GM12878 (cell line): ENCODE data around the gene TEX261. TPM values are rescaled to one million over a fixed set of nuclear protein-coding genes. Genes with fewer than 3 reads are reported as not detected.

Experiments used
- ATAC-seq: fragments of 200-7000 bp; cut with Tn5 transposase; 3 replicates; pipeline ENCODE4 v1.9.1; 2020; ENCODE audit warnings: mild to moderate bottlenecking, moderate library complexity
- BruUV-seq: library from RNA; stranded (reverse); fragments of 400-500 nt; replicated peaks from 2 replicates; lab custom pipeline; 2021; lab: Mats Ljungman, UMichigan
- CTCF ChIA-PET: fragments of 300-600 bp; sonication (Branson Sonifier 250); formaldehyde crosslinking; extraction: SDS; loops from one replicate; lab custom pipeline; 2021; ENCODE audit warnings: inconsistent platforms; lab: Yijun Ruan, JAX
- POLR2A ChIA-PET: fragments of 350-600 bp; formaldehyde crosslinking; extraction: SDS; loops from one replicate; lab custom pipeline; 2021; ENCODE audit warnings: inconsistent platforms; lab: Charles Lee
- RAD21 ChIA-PET: fragments of 300-600 bp; sonication (Branson Sonifier 250); formaldehyde crosslinking; loops from one replicate; lab custom pipeline; 2023; ENCODE audit warnings: antibody characterized with exemption; ENCODE audit not compliant: unreplicated experiment; lab: Charles Lee
- SMC1A ChIA-PET: fragments of 300-600 bp; sonication (Branson Sonifier 250); formaldehyde crosslinking; loops from one replicate; lab custom pipeline; 2023; ENCODE audit not compliant: unreplicated experiment, uncharacterized antibody; lab: Charles Lee
- DNase-seq: peaks from one replicate; pipeline ENCODE4 v3.0.0-alpha.2; 2011; ENCODE audit warnings: low read depth, low spot score
- FAIRE-seq: peaks from 3 replicates; lab custom pipeline; 2011; peaks lifted over from hg19 to GRCh38; lab: Jason Lieb, UNC
- H2AFZ ChIP-seq: 2 replicates; pipeline ENCODE4 v1.6.0; 2011; ENCODE audit warnings: low read depth, low read length, control low read depth; ENCODE audit not compliant: control insufficient read depth
- H3K27ac ChIP-seq: 2 replicates; pipeline ENCODE4 v1.5.1; 2011; ENCODE audit warnings: control low read depth; ENCODE audit not compliant: control insufficient read depth, insufficient read depth
- H3K27me3 ChIP-seq, 2 experiments: replicated peaks in 1 of 2; 2 replicates each; pipeline versions ENCODE4 v1.6.0 to v1.6.1; 2011; ENCODE audit warnings: low read length in 1 of 2; ENCODE audit not compliant: control insufficient read depth in 2 of 2, insufficient read depth in 2 of 2
- H3K36me3 ChIP-seq, 2 experiments: 2 replicates each; pipeline ENCODE4 v1.5.1; 2011; ENCODE audit warnings: low read length in 1 of 2; ENCODE audit not compliant: control insufficient read depth in 2 of 2, insufficient read depth in 2 of 2
- H3K4me1 ChIP-seq: 2 replicates; pipeline ENCODE4 v1.6.1; 2011; ENCODE audit warnings: mild to moderate bottlenecking, low read length, moderate library complexity, mixed read lengths; ENCODE audit not compliant: control insufficient read depth, insufficient read depth
- H3K4me2 ChIP-seq: 2 replicates; pipeline ENCODE4 v1.6.0; 2011; ENCODE audit warnings: control low read depth; ENCODE audit not compliant: control insufficient read depth, insufficient read depth
- H3K4me3 ChIP-seq: fragments of 200-600 bp; sonication (generic); 2 replicates; pipeline ENCODE4 v1.5.1; 2016
- H3K79me2 ChIP-seq: 2 replicates; pipeline ENCODE4 v1.6.0; 2011; ENCODE audit warnings: low read length; ENCODE audit not compliant: control insufficient read depth, insufficient read depth
- H3K9ac ChIP-seq: 2 replicates; pipeline ENCODE4 v1.8.0; 2011; ENCODE audit warnings: low read length, control low read depth, mixed read lengths; ENCODE audit not compliant: control insufficient read depth, insufficient read depth
- H3K9me3 ChIP-seq: replicated peaks from 3 replicates; pipeline ENCODE4 v1.5.1; 2011; ENCODE audit warnings: mild to moderate bottlenecking, low read length; ENCODE audit not compliant: control insufficient read depth, insufficient read depth
- H4K20me1 ChIP-seq: 2 replicates; pipeline ENCODE4 v1.6.0; 2011; ENCODE audit not compliant: control insufficient read depth, insufficient read depth
- CEBPB ChIP-seq, 2 experiments: fragments of 150-350 bp in 1 of 2; IDR thresholded peaks; 2 replicates each; pipeline ENCODE4 v1.6.1; 2012 to 2014; ENCODE audit warnings: low read depth in 2 of 2, low read length in 2 of 2, borderline replicate concordance in 1 of 2, inconsistent platforms in 1 of 2
- USF1 ChIP-seq: IDR thresholded peaks from 2 replicates; pipeline ENCODE4 v1.6.1; 2011; ENCODE audit warnings: borderline replicate concordance, low read depth, mild to moderate bottlenecking, moderate library complexity, mixed read lengths, low read length; ENCODE audit not compliant: insufficient read depth; ENCODE audit errors: extremely low read length
- WGBS: methylation state at CpG from one replicate; pipeline ENCODE4 v1.1.6; 2016; ENCODE audit warnings: low lambda C conversion rate; ENCODE audit not compliant: insufficient replicate concordance, insufficient coverage; ENCODE audit errors: missing lambda C conversion rate; 5-methylcytosine and 5-hydroxymethylcytosine counted together
- in situ Hi-C: fragments of 300-500 bp; cut with MboI; formaldehyde crosslinking; loops from 9 replicates; pipeline ENCODE4 v1.14.3; 2018; ENCODE audit warnings: mixed read lengths
- intact Hi-C: fragments of 100-400 bp; cut with micrococcal nuclease; formaldehyde crosslinking; loops from one replicate; pipeline ENCODE4 v1.14.2; 2022; ENCODE audit not compliant: unreplicated experiment
- polyA plus RNA-seq, 11 experiments: library from polyadenylated mRNA; depleted of rRNA in 4 of 11; unstranded in 6 of 11; stranded (reverse) in 5 of 11; fragments of >200 nt; fragmentation: Nextera tagmentation in 4 of 11; fragmentation: Illumina TruSeq in 1 of 11; extraction: Ambion mirVana in 4 of 11; extraction: Trizol in 1 of 11; gene quantifications; 1 replicate in 1 of 11; 2 replicates in 10 of 11; pipeline versions ENCODE4 v1.2.1 to v1.2.3, GENCODE V29; 2011 to 2016; ENCODE audit warnings: inconsistent platforms in 2 of 11, missing spikeins in 2 of 11, low read depth in 1 of 11
- total RNA-seq, 4 experiments: library from RNA; depleted of rRNA in 3 of 4; stranded (reverse); fragments of >200 nt in 3 of 4; fragmentation: Illumina TruSeq in 1 of 4; extraction: Trizol in 1 of 4; gene quantifications; 2 replicates each; pipeline versions ENCODE4 v1.2.1 to v1.2.3, GENCODE V29; 2013 to 2021

Gene TEX261
- total and polyA plus RNA-seq, 10 of the 15 experiments (the other 5 are each of a cell fraction or from before 2014, with no cell fraction given): 5.5 to 75.6 (median 40.3) TPM

- no peak for TF ChIP-seq USF1
- TF ChIP-seq, all 136 proteins: peak for 0
These were observed 15.0 kb downstream of the TEX261 start (continued) for GRCh38 chr2:70979626-70980025.

- Histone ChIP-seq H3K4me1 (peaks cover 7% of the 10 kb centered on the region), H3K4me3 (no peak overlapping the region), H2AFZ (no peak overlapping the region), H3K79me2 (no peaks in the 10 kb centered on the region), H4K20me1 (no peaks in the 10 kb centered on the region), H3K36me3 (peaks cover 0 to 8% of the 10 kb centered on the region in 2 experiments; a peak in 1 of 4 replicates), H3K9ac (no peak overlapping the region), H3K9me3 (no peaks in the 10 kb centered on the region), H3K27ac (no peak overlapping the region), H3K27me3 (no peaks in the 10 kb centered on the region), H3K4me2 (no peak overlapping the region; the same call in 1 of the 2 replicates)
- DNase-seq: no peak
- intact Hi-C loops (no loop called here), in situ Hi-C loops (no loop called here)
- RAD21 ChIA-PET: no interaction called here
- SMC1A ChIA-PET: no interaction called here
- WGBS: 74% methylated on average over 10 of the region's 19 CpGs
- POLR2A ChIA-PET: no interaction called here
- no peak for TF ChIP-seq CEBPB (IDR thresholded peaks at IDR 0.05; ENCODE audit: borderline replicate concordance in 1 of 2, low read depth in 2 of 2, low read length in 2 of 2)
- BruUV-seq: no TSS peak
- no peak for FAIRE-seq
- CTCF ChIA-PET: interaction anchor here (1.0 to 7.2 kb wide), 2 partner anchors 15 to 22 kb away, joined by 3 to 72 read pairs; no protein-coding TSS in a partner anchor
- no peak for ATAC-seq
These were observed 15.5 kb downstream of the TEX261 start for GRCh38 chr2:70979180-70979488.
